HCT116 (cell line): ENCODE data around the gene RBM34. TPM values are rescaled to one million over a fixed set of nuclear protein-coding genes. Genes with fewer than 3 reads are reported as not detected.
"Not testable (repeated sequence)": the region's sequence is repeated elsewhere in the genome, so short reads cannot be mapped to it uniquely, and the experiment has no call there.

Experiments
- ATAC-seq: fragments of 200-7000 bp; cut with Tn5 transposase; 2 replicates; pipeline ENCODE4 v1.9.1; 2020; ENCODE audit warnings: mild to moderate bottlenecking, moderate library complexity
- BruUV-seq: library from RNA; stranded (reverse); fragments of 400-500 nt; replicated peaks from 2 replicates; lab custom pipeline; 2021; lab: Mats Ljungman, UMichigan
- CTCF ChIA-PET: fragments of 300-600 bp; sonication (Branson Sonifier 250); formaldehyde crosslinking; loops from one replicate; lab custom pipeline; 2021; ENCODE audit warnings: antibody characterized with exemption; lab: Charles Lee
- POLR2A ChIA-PET: fragments of 300-600, 350-600 bp; sonication (Branson Sonifier 250); formaldehyde crosslinking; loops from one replicate; lab custom pipeline; 2021; ENCODE audit warnings: antibody characterized with exemption; lab: Charles Lee
- RAD21 ChIA-PET, 2 experiments: fragments of 300-600 bp; sonication (Branson Sonifier 250); formaldehyde crosslinking; loops; one replicate each; lab custom pipeline; 2023; ENCODE audit warnings: low total read pairs in 2 of 2; ENCODE audit not compliant: uncharacterized antibody in 2 of 2, unreplicated experiment in 2 of 2, low non-redundant PET in 1 of 2; lab: Charles Lee
- DNase-seq: peaks from one replicate; pipeline ENCODE4 v3.0.0-alpha.2; 2010; ENCODE audit warnings: low read depth, low spot score
- H2AFZ ChIP-seq: fragments of 200-600 bp; shearing (Covaris generic), sonication (generic); 2 replicates; pipeline ENCODE4 v1.6.1; 2017; ENCODE audit warnings: low read depth, mixed run types, mixed read lengths, antibody characterized with exemption, low read length; ENCODE audit not compliant: poor library complexity, severe bottlenecking
- H3K27ac ChIP-seq: 2 replicates; pipeline ENCODE4 v1.5.1; 2012; ENCODE audit warnings: low read depth, low read length
- H3K27me3 ChIP-seq: fragments of 200-600 bp; sonication (generic); 2 replicates; pipeline ENCODE4 v1.6.1; 2016; ENCODE audit warnings: mixed run types, low read length, mixed read lengths; ENCODE audit not compliant: insufficient read depth
- H3K36me3 ChIP-seq, 2 experiments: fragments of 200-500 bp in 1 of 2; fragments of 200-600 bp in 1 of 2; sonication (Bioruptor generic) in 1 of 2; sonication (generic) in 1 of 2; 2 replicates each; pipeline versions ENCODE4 v1.5.1 to v1.6.1; 2014 to 2016; ENCODE audit warnings: low read length in 2 of 2, inconsistent platforms in 1 of 2, mixed read lengths in 1 of 2, mixed run types in 1 of 2; ENCODE audit not compliant: insufficient read depth in 2 of 2, control insufficient read depth in 1 of 2
- H3K4me1 ChIP-seq, 2 experiments: fragments of 200-600 bp in 1 of 2; sonication (generic) in 1 of 2; 2 replicates each; pipeline versions ENCODE4 v1.5.1 to v1.6.1; 2012 to 2017; ENCODE audit warnings: low read length in 2 of 2, inconsistent platforms in 1 of 2, mild to moderate bottlenecking in 1 of 2, mixed read lengths in 1 of 2, mixed run types in 1 of 2, moderate library complexity in 1 of 2; ENCODE audit not compliant: insufficient read depth in 2 of 2, control insufficient read depth in 1 of 2
- H3K4me2 ChIP-seq: fragments of 200-600 bp; sonication (generic); 2 replicates; pipeline ENCODE4 v1.6.1; 2017; ENCODE audit warnings: mixed run types, low read length, mixed read lengths
- H3K4me3 ChIP-seq, 2 experiments: fragments of 200-600 bp in 1 of 2; sonication (generic) in 1 of 2; replicated peaks in 1 of 2; 2 replicates each; pipeline ENCODE4 v1.5.1; 2011 to 2016; ENCODE audit warnings: low read length in 2 of 2, control low read depth in 1 of 2, low read depth in 1 of 2, mild to moderate bottlenecking in 1 of 2, mixed read lengths in 1 of 2, mixed run types in 1 of 2
- H3K79me2 ChIP-seq: fragments of 200-600 bp; sonication (generic); 2 replicates; pipeline ENCODE4 v1.6.1; 2017; ENCODE audit warnings: mild to moderate bottlenecking, mixed run types, low read length, moderate library complexity, mixed read lengths; ENCODE audit not compliant: insufficient read depth
- H3K9ac ChIP-seq: fragments of 200-600 bp; sonication (generic); 2 replicates; pipeline ENCODE4 v1.6.1; 2016; ENCODE audit warnings: low read length, mixed read lengths
- H3K9me2 ChIP-seq: fragments of 200-600 bp; sonication (generic), shearing (Covaris generic); 2 replicates; pipeline ENCODE4 v1.6.1; 2017; ENCODE audit warnings: mixed run types, mild to moderate bottlenecking, moderate library complexity; ENCODE audit not compliant: insufficient read depth
- H3K9me3 ChIP-seq, 2 experiments: fragments of 200-500 bp in 1 of 2; fragments of 200-600 bp in 1 of 2; sonication (Bioruptor generic) in 1 of 2; sonication (generic) in 1 of 2; 2 replicates each; pipeline ENCODE4 v1.6.1; 2014 to 2017; ENCODE audit warnings: low read length in 2 of 2, mixed read lengths in 2 of 2, inconsistent platforms in 1 of 2, low read depth in 1 of 2, mild to moderate bottlenecking in 1 of 2, mixed run types in 1 of 2, moderate library complexity in 1 of 2; ENCODE audit not compliant: control insufficient read depth in 1 of 2, insufficient read depth in 1 of 2
- H4K20me1 ChIP-seq: fragments of 200-600 bp; sonication (generic), shearing (Covaris generic); 2 replicates; pipeline ENCODE4 v1.6.1; 2017; ENCODE audit warnings: mixed run types, mild to moderate bottlenecking, moderate library complexity; ENCODE audit not compliant: insufficient read depth
- ATF3 ChIP-seq: IDR thresholded peaks from 2 replicates; pipeline ENCODE4 v1.6.1; 2012
- CTCF ChIP-seq, 3 experiments: fragments of 200-600 bp in 1 of 3; sonication (generic) in 1 of 3; IDR thresholded peaks in 2 of 3; conservative IDR thresholded peaks in 1 of 3; 2 replicates each; pipeline ENCODE4 v1.5.1; 2012 to 2017; ENCODE audit warnings: low read depth in 2 of 3, low read length in 2 of 3, antibody characterized with exemption in 1 of 3, borderline replicate concordance in 1 of 3, control low read depth in 1 of 3, mild to moderate bottlenecking in 1 of 3, mixed read lengths in 1 of 3, mixed run types in 1 of 3, moderate library complexity in 1 of 3; ENCODE audit not compliant: insufficient read depth in 1 of 3
- JUND ChIP-seq: IDR thresholded peaks from 2 replicates; pipeline ENCODE4 v1.6.1; 2012
- MAX ChIP-seq: IDR thresholded peaks from 2 replicates; pipeline ENCODE4 v1.6.1; 2012
- POLR2A ChIP-seq: IDR thresholded peaks from 2 replicates; pipeline ENCODE4 v1.7.0; 2011; ENCODE audit warnings: borderline replicate concordance; ENCODE audit not compliant: insufficient read depth, insufficient read length; ENCODE audit errors: extremely low read depth
- SIN3A ChIP-seq: IDR thresholded peaks from 2 replicates; pipeline ENCODE4 v1.6.1; 2012; ENCODE audit warnings: low read depth
- SP1 ChIP-seq: IDR thresholded peaks from 2 replicates; pipeline ENCODE4 v1.6.1; 2012; ENCODE audit warnings: low read depth
- ZNF274 ChIP-seq: fragments of 200-500 bp; sonication (Bioruptor generic); IDR thresholded peaks from 2 replicates; pipeline ENCODE4 v1.6.1; 2014; ENCODE audit warnings: mild to moderate bottlenecking, low read depth, low read length, inconsistent platforms
- intact Hi-C: fragments of 100-400 bp; cut with micrococcal nuclease; formaldehyde crosslinking; loops from 2 replicates; pipeline ENCODE4 v1.10.0; 2022
- microRNA-seq: library from miRNA; unstranded; fragments of <30 nt; microRNA quantifications from one replicate; pipeline ENCODE4, GENCODE V29; 2016; ENCODE audit warnings: borderline number of aligned reads
- total RNA-seq: library from RNA; stranded (reverse); gene quantifications from one replicate; pipeline ENCODE4 v1.2.1, GENCODE V29; 2021; ENCODE audit not compliant: unreplicated experiment

Gene RBM34
- total RNA-seq, 1 experiment from 2014 or later, result 82.0 TPM

- H3K27ac ChIP-seq, result no peak overlapping the region
- H3K9ac ChIP-seq, result no peak overlapping the region
- TF ChIP-seq ZNF274, result no peak
- TF ChIP-seq MAX, result no peak
- TF ChIP-seq CTCF (IDR thresholded peaks at IDR 0.05 in 2 of 3, conservative IDR thresholded peaks at IDR 0.05 in 1 of 3; ENCODE audit: borderline replicate concordance in 1 of 3, insufficient read depth in 1 of 3, low read depth in 2 of 3, low read length in 2 of 3), result no peak
- TF ChIP-seq JUND, result no peak
- no peak for TF ChIP-seq ATF3
- TF ChIP-seq SIN3A, result no peak
- no peak for TF ChIP-seq SP1
- no peak for TF ChIP-seq POLR2A
- H2AFZ ChIP-seq, result no peak overlapping the region
- no peaks in the 10 kb centered on the region for H3K9me3 ChIP-seq
- H3K4me2 ChIP-seq, result no peak overlapping the region
- POLR2A ChIA-PET, result no interaction called here
- peaks cover 4 to 10% of the 10 kb centered on the region in 2 experiments; a peak in 3 of 4 replicates for H3K4me1 ChIP-seq
- no TSS peak for BruUV-seq
- DNase-seq (no peak), ATAC-seq (no peak)
- H4K20me1 ChIP-seq, result no peaks in the 10 kb centered on the region
- H3K9me2 ChIP-seq, result no peaks in the 10 kb centered on the region
- H3K79me2 ChIP-seq, result no peaks in the 10 kb centered on the region
- H3K4me3 ChIP-seq, result no peak overlapping the region
- H3K27me3 ChIP-seq, result no peaks in the 10 kb centered on the region
- intact Hi-C loops, result loop anchor here (10.0 kb wide), 1 partner anchor 973 kb away; no protein-coding TSS in a partner anchor
- CTCF ChIA-PET, result no interaction called here
- no peaks in the 10 kb centered on the region for H3K36me3 ChIP-seq
- RAD21 ChIA-PET, result no interaction called here
These were observed 73.1 kb downstream of the RBM34 start for GRCh38 chr1:235087906-235088305.

- H3K4me1 ChIP-seq, H4K20me1 ChIP-seq, H2AFZ ChIP-seq, H3K4me2 ChIP-seq, H3K27ac ChIP-seq, ATAC-seq, H3K4me3 ChIP-seq, CTCF ChIA-PET, H3K9me3 ChIP-seq, RAD21 ChIA-PET, H3K9me2 ChIP-seq, H3K27me3 ChIP-seq, H3K9ac ChIP-seq, H3K36me3 ChIP-seq, H3K79me2 ChIP-seq, BruUV-seq, POLR2A ChIA-PET, DNase-seq: not testable (repeated sequence)
- intact Hi-C loops, result loop anchor here (10.0 kb wide), 1 partner anchor 971 kb away; no protein-coding TSS in a partner anchor
These were observed 75.5 kb downstream of the RBM34 start for GRCh38 chr1:235085411-235086117.

Small RNA genes lying within 50 kb of the gene (microRNA-seq; reads per million reads assigned to microRNA genes)
- gene MIR4753, result 1.6 reads per million

Other genes with a start within 250 kb of the RBM34 start
- gene TOMM20, start 32.4 kb downstream of the RBM34 start, total RNA-seq, result 184 TPM
- 28.3 TPM for gene ARID4B, start 166.9 kb upstream of the RBM34 start, total RNA-seq
- gene GGPS1, start 167.3 kb upstream of the RBM34 start, total RNA-seq, result 30.6 TPM
- gene TBCE, start 206.2 kb upstream of the RBM34 start, total RNA-seq, result 20.8 TPM